Activated CD4-positive, alpha-beta T cell treated with anti-CD3 and anti-CD28 coated beads, Interleukin-2, amount 10 ng/mL, durations not matched to agents 7 days and 5 days (primary cell): ENCODE measurements around the gene DPY19L2. TPM values are rescaled to one million over a fixed set of nuclear protein-coding genes. Genes with fewer than 3 reads are reported as not detected.
"Not testable (repeated sequence)": the region's sequence is repeated elsewhere in the genome, so short reads cannot be mapped to it uniquely, and the experiment has no call there.

Experiments used
- CTCF ChIA-PET: fragments of 350-600 bp; sonication (Branson Sonifier 250); formaldehyde crosslinking; loops from one replicate; lab custom pipeline; 2021; ENCODE audit warnings: antibody characterized with exemption; lab: Charles Lee
- POLR2A ChIA-PET: fragments of 350-600 bp; sonication (Branson Sonifier 250); formaldehyde crosslinking; loops from one replicate; lab custom pipeline; 2021; ENCODE audit warnings: antibody characterized with exemption; lab: Charles Lee
- DNase-seq: peaks from one replicate; pipeline ENCODE4 v3.0.0-alpha.2; 2020
- H3K27ac Mint-ChIP-seq: one replicate; pipeline ENCODE4 v1.8.0; 2021; ENCODE audit warnings: mild to moderate bottlenecking, moderate library complexity, mixed read lengths
- H3K27me3 Mint-ChIP-seq: one replicate; pipeline ENCODE4 v1.8.0; 2021; ENCODE audit warnings: mixed read lengths
- H3K36me3 Mint-ChIP-seq: one replicate; pipeline ENCODE4 v1.8.0; 2021; ENCODE audit warnings: low read depth, mixed read lengths
- H3K4me1 Mint-ChIP-seq: one replicate; pipeline ENCODE4 v1.8.0; 2021; ENCODE audit warnings: mixed read lengths
- H3K4me3 Mint-ChIP-seq: one replicate; pipeline ENCODE4 v1.8.0; 2021; ENCODE audit warnings: mild to moderate bottlenecking, moderate library complexity, mixed read lengths
- H3K9me3 Mint-ChIP-seq: one replicate; pipeline ENCODE4 v1.8.0; 2021; ENCODE audit warnings: mixed read lengths
- total RNA-seq, 2 experiments: library from RNA; stranded (reverse); gene quantifications; one replicate each; pipeline ENCODE4 v1.2.3, GENCODE V29; 2021

Gene DPY19L2
- total RNA-seq: under 1 TPM; 0.27 to 0.40 TPM

DNA sequence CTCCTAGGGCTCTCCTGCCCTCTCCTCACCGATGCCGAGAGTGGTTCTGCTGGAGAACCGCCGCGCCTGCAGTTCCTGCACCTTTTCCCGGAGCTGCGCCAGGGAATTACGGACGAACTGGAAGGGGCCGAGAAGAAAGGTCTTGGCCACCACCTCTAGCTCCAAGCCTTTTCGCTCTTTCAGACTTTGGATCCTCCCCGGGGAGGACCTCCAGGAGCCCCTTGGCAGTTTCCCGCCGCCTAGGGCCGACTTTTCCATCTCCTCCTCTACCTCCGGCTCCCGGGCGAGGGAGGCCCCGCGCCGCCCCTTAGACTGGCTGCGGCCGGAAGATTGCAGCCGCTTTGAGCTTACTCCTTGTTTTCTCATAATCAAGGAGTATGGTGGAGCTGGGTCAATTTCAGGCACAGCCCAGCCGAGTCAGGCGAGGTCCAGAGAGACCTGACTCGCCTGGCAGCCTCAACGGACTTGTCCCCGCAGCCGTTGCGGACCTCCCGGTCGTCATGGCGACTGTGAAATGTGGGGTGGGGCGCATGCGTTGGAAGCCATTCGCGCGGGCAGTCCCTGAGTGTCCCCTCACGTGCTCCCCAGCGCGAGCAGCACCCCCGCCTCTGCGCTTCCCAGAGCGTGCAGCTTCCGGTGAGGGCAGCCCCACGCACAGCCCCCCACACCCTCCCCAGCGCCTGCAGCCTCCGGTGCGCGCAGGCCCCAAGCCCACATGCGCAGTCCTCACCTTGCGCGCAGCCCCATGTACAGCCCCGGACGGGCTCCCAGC, at the start of gene DPY19L2:
Gene DPY19L2 (minus strand): TSS at position 466 of the 772 bp plus-strand sequence. CDS start 100 bp downstream, at position 366.
- Mint-ChIP-seq H3K4me3 (peak within 1 kb of the TSS; percentile 70), H3K27me3 (peaks cover 43% of the 10 kb centered on the region), H3K27ac (no peak within 1 kb of the TSS), H3K9me3 (no peaks in the 10 kb centered on the region), H3K4me1 (peaks cover 14% of the 10 kb centered on the region), H3K36me3 (no peaks in the 10 kb centered on the region)
- peak; percentile 7 for DNase-seq
- ChIA-PET POLR2A (no interaction called here), CTCF (no interaction called here)

DNA sequence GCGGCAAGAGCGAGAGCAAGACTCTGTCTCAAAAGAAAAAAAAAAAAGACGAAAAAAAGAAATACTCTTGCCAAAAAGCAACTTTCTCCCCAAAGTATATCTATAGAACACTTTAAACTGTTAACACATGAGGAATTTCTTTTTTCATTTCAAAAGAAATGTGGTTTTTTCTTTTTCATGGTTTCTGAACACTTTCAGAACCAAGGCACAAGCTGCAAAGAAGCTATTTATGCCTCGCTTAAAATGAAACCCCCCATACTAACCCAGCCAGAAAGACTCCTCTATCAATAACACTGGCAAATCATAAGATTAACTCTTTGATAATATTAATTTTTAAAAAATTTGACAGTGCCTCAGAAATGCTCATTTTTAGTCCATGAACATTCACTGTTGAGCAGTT, 48.6 kb upstream of the DPY19L2 start:
- POLR2A ChIA-PET, H3K36me3 Mint-ChIP-seq, H3K27me3 Mint-ChIP-seq, H3K27ac Mint-ChIP-seq, CTCF ChIA-PET, H3K9me3 Mint-ChIP-seq, H3K4me1 Mint-ChIP-seq, H3K4me3 Mint-ChIP-seq, DNase-seq: not testable (repeated sequence)

DNA sequence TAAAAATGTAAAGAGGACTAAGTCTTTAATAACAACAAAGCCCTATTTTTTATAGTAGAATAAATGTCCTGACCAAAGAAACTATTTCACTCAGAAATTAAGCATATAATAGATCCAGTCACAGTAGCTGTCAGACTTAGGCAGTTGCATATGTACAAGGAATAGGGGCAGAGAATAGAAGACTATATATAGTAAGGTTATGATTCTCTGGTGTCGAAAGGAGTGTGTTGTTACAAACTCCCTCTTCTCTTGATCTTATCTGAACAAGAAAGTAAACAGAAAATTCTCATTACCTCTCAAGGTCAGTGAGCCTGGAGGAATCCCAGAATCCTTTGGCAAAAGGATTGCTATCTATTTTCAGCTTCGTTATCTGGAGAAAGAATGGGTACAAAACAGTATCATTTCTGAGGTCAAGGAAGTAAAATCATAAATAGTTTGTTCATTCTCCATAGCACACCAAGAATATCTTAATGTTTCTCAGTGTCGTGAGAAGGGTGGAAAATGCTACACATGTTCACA, 46.9 kb upstream of the DPY19L2 start:
- H3K4me3 Mint-ChIP-seq, CTCF ChIA-PET, H3K4me1 Mint-ChIP-seq, DNase-seq, H3K36me3 Mint-ChIP-seq, H3K27ac Mint-ChIP-seq, H3K9me3 Mint-ChIP-seq, POLR2A ChIA-PET, H3K27me3 Mint-ChIP-seq: not testable (repeated sequence)

DNA sequence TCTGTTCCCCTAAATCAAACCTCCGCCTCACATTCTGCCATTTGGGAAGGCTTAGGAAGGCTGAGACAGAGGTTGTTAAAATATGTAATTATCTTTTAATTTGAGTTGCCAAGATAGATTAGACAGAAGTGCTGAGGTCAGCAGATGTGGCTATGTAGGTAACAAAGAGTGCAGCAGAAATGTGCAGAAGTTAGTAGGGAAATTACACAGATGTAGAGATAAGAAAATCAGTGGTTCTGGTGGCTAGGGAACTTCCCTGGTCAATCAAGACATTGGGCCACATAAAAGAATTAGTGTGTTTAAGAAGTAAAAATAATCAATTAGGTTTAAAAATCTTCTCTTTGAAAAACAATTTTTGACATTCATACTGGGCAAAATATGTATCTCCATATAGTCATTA, 46.1 kb upstream of the DPY19L2 start:
- not testable (repeated sequence) for H3K36me3 Mint-ChIP-seq, H3K27ac Mint-ChIP-seq

DNA sequence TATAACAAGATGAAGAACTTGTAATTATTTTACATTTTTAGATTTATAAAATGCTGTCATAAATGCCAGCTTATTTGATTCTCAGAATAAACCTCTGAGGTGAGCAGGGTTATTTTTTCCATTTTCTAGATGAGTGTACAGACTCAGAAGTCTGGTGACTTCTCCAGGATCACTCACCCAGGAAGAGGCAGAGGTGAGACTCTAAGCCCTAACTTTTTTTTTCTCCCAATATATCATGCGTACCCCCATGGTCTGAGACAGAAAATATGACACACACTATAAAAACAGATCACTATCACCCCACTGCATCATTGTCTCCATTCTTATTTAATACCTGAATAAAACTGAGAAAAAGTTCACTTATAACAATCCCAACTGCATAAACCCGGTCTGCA, 45.4 kb upstream of the DPY19L2 start:
- H3K4me1 Mint-ChIP-seq, DNase-seq, POLR2A ChIA-PET, H3K4me3 Mint-ChIP-seq, H3K27me3 Mint-ChIP-seq, H3K9me3 Mint-ChIP-seq, CTCF ChIA-PET, H3K36me3 Mint-ChIP-seq, H3K27ac Mint-ChIP-seq: not testable (repeated sequence)

More for the DNA sequence above, 46.1 kb upstream of the DPY19L2 start:
- CTCF ChIA-PET, H3K4me3 Mint-ChIP-seq, H3K9me3 Mint-ChIP-seq, H3K4me1 Mint-ChIP-seq, POLR2A ChIA-PET, DNase-seq, H3K27me3 Mint-ChIP-seq: not testable (repeated sequence)

DNA sequence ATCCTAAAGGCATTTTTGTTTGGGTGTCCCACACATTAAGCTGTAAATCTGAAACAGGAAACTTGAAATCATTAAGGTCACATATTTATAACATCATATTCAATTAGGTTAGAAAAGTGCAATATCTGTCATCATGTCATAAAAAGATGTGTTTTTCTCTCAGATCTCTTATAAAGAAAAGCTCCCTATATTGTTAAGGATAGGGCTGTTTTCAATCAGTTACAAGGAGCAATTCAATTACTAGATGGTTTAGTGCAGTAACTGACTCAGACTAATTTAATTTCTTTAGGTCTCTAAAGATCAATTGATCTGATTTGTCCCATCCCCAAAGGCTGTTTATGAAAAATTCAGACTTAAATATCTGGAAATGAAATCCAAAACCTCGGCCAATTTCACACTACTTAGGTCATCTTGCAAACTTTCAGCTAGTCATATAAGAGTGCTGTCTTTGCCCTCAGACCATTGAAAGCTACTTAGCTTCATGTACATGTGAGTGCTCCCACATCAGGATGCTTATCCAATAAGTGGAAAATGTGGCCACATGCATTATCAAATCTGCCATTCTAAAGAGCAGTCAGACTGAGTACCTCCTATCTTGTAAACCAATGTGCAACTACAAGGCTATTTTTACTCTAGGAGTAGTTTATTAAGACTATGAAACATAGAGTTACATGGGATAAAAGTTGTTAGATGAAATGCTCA, 44.8 kb upstream of the DPY19L2 start:
- H3K36me3 Mint-ChIP-seq, H3K9me3 Mint-ChIP-seq, H3K27ac Mint-ChIP-seq, POLR2A ChIA-PET, H3K4me1 Mint-ChIP-seq, H3K27me3 Mint-ChIP-seq, DNase-seq, CTCF ChIA-PET, H3K4me3 Mint-ChIP-seq: not testable (repeated sequence)

DNA sequence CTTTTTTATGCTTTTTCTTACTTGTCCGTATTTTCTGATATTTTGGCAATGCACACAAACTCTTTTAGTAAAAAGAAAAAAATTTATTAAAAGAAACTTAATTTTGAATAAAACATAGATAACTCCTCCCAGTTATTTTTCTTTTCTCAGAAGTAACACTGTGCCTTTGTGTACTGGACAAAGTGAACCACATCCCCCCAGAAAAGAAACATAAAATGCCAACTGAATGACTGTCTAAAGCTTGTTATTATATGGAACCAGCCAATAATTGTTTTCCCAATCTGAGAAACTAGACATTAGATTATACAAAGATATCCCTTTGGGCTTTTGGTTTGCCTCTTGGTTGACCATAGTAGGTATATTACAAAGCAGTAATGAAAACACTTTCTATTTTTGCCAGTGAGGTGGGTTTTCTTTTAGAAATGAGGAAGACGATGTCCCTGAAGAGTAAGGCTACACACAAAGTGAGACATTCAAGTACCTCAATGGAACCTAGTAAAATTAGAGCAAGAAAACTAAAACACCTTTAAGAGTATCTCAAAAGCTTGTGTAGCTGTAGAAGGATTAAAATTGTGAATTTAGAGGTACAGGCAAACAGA, 44.2 kb upstream of the DPY19L2 start:
- H3K36me3 Mint-ChIP-seq, DNase-seq, H3K4me1 Mint-ChIP-seq, CTCF ChIA-PET, H3K9me3 Mint-ChIP-seq, H3K27ac Mint-ChIP-seq, POLR2A ChIA-PET, H3K27me3 Mint-ChIP-seq, H3K4me3 Mint-ChIP-seq: not testable (repeated sequence)

DNA sequence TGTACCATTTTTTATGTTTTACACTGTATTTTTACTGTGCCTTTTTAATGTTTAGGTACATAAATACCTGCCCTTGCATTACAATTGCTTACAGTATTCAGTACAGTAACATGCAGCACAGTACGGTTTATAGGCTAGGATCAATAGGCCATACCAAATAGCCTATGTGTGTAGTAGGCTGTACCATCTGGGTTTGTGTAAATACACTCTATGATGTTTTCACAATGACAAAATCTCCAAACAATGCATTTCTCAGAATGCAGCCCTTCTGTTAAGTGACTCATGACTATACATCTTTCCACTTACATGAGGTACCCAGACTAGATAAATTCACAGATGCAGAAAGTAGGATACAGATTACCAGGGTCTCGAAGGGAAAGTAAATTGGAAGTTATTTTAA, 43.0 kb upstream of the DPY19L2 start:
- H3K27ac Mint-ChIP-seq: not testable (repeated sequence)

DNA sequence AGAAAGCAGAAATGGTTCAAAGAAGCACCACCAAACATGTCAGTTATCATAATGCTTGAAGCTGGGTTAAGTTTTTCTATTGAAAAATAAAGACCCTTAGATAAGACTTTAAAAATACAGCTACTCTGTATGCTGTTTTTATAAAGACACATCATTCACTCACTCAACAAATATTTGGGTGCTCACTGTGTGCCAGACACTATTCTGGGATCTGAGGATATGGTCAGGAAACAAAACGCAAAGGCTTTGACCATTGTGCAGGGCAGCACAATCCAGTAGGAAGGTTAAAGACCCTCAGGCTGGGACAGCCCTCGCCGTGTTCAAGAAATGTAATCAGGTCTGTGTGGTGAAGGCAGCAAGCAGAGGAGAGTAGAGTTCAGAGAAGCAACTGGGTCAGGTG, 38.0 kb upstream of the DPY19L2 start:
- no peak overlapping the region for H3K4me3 Mint-ChIP-seq

More for the DNA sequence above, 43.0 kb upstream of the DPY19L2 start:
- POLR2A ChIA-PET, DNase-seq, H3K27me3 Mint-ChIP-seq, CTCF ChIA-PET, H3K4me3 Mint-ChIP-seq, H3K9me3 Mint-ChIP-seq, H3K36me3 Mint-ChIP-seq, H3K4me1 Mint-ChIP-seq: not testable (repeated sequence)

DNA sequence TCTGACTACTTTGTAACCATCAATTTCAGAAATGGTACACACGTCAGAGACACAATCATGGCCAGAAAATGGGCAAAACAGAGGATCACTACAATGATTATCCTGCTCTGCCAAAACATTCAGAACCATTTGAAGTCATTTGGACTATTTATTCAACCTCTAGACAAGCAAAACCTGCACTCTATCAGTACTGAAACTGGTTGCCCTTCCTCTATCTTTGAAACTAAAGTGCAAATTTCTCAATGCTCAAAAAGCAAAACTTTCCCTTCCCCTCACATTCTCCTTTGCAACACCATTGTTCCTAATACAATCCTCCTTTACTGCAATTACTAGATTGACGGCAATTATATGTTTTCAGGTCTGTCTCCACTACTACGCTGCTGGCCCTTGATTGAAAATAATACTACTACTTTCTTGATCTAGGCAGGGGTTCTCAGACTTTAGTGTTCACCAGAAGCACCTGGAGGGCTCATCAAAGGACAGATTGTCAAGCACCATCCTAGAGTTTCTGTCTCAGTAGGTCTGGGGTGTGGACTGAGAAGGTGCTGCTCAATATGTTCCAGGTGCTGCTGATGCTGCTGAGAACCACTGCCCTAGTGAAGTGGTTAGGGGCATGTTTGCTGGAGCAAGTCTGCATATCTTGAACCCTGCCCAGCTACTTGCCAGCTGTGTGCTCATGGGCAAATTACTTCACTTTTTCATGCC, 31.5 kb upstream of the DPY19L2 start:
- POLR2A ChIA-PET, H3K4me3 Mint-ChIP-seq, H3K36me3 Mint-ChIP-seq, CTCF ChIA-PET, H3K27ac Mint-ChIP-seq, H3K4me1 Mint-ChIP-seq, DNase-seq, H3K27me3 Mint-ChIP-seq, H3K9me3 Mint-ChIP-seq: not testable (repeated sequence)

More for the DNA sequence above, 38.0 kb upstream of the DPY19L2 start:
- Mint-ChIP-seq H3K4me1 (no peaks in the 10 kb centered on the region), H3K36me3 (no peaks in the 10 kb centered on the region), H3K9me3 (no peaks in the 10 kb centered on the region), H3K27ac (no peak overlapping the region), H3K27me3 (no peaks in the 10 kb centered on the region)
- ChIA-PET CTCF (no interaction called here), POLR2A (no interaction called here)
- no peak for DNase-seq

DNA sequence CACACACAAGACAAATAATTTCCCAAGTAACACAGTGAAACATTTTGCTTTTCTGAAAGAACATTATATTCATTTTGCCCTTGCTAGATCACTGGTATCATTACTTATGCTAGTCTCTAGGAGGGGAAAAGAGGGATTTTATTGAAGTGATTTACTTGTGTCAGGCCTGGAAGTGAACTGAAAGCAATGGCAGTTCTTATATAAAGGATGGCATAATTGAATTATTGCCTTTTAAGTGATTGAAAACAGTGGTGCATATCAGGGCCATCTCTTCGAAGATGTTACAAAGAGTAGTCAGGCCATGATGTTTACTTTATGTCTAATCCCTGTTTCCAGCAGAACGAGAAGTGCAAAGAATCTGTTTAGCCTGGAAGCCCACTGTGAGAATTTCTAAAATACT, 30.7 kb upstream of the DPY19L2 start:
- H3K27ac Mint-ChIP-seq, H3K27me3 Mint-ChIP-seq, DNase-seq, H3K36me3 Mint-ChIP-seq, H3K9me3 Mint-ChIP-seq, CTCF ChIA-PET, POLR2A ChIA-PET, H3K4me1 Mint-ChIP-seq, H3K4me3 Mint-ChIP-seq: not testable (repeated sequence)

DNA sequence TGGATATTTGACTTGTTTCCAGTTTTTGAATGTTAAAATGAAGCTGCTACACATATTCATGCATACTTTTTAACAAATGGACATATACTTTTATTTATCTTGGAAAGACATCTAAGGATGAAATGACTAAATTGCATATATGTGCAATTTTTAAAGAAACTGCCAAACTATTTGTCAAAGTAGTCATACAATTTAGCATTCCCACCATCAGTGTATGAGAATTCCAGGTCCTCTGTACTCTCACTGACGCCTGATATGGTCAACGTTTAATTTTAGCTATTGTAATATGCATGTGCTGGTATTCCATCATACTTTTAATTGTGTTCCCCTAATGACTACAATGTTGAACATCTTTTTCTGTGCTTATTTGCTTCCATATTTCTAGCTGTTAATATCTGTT, 22.5 kb upstream of the DPY19L2 start:
- not testable (repeated sequence) for H3K9me3 Mint-ChIP-seq, H3K4me1 Mint-ChIP-seq

DNA sequence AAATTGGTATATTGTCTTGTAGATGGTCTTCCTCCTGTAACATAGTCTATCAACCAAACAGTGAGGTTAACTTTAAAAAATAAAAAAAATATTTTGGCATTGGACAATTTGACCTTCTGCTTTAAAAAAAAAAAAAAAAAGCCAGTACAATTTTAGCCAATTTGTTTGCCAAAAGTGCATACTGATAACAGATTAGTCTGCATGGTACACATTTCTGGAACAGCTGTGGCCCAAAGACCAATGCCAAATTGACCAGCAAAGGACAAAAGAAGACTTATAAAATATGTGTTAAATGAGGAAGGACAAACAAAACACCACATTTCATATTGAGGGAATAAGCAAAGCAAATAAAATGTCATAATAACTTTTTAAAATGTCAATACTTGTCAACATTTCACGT, 20.8 kb upstream of the DPY19L2 start:
- H3K4me1 Mint-ChIP-seq, DNase-seq, H3K4me3 Mint-ChIP-seq, CTCF ChIA-PET, H3K27me3 Mint-ChIP-seq, H3K9me3 Mint-ChIP-seq, POLR2A ChIA-PET, H3K27ac Mint-ChIP-seq, H3K36me3 Mint-ChIP-seq: not testable (repeated sequence)

More for the DNA sequence above, 22.5 kb upstream of the DPY19L2 start:
- H3K27me3 Mint-ChIP-seq, POLR2A ChIA-PET, DNase-seq, H3K27ac Mint-ChIP-seq, H3K4me3 Mint-ChIP-seq, CTCF ChIA-PET, H3K36me3 Mint-ChIP-seq: not testable (repeated sequence)
